Trophoblast cell (in vitro differentiated cells and primary cell): ENCODE data around the gene LHCGR.
A peak's percentile ranks its signal among the peaks of the same experiment; 100 is the strongest.

Source experiments
- DNase-seq, 2 donors: peaks; one replicate each; pipeline ENCODE4 v3.0.0-alpha.2; 2016
- H2AFZ ChIP-seq: 2 replicates; pipeline ENCODE4 v1.6.1; 2013; ENCODE audit warnings: low read length, moderate library complexity, mild to moderate bottlenecking; ENCODE audit not compliant: insufficient read depth, poor library complexity
- H2AK5ac ChIP-seq: 2 replicates; pipeline ENCODE4 v1.6.1; 2013; ENCODE audit warnings: mild to moderate bottlenecking, low read length
- H2BK120ac ChIP-seq: 2 replicates; pipeline ENCODE4 v1.6.1; 2013; ENCODE audit warnings: low read length, mild to moderate bottlenecking, moderate library complexity; ENCODE audit not compliant: insufficient read depth, poor library complexity
- H2BK12ac ChIP-seq: 2 replicates; pipeline ENCODE4 v1.6.1; 2013; ENCODE audit warnings: mild to moderate bottlenecking, low read length, moderate library complexity
- H2BK5ac ChIP-seq: 2 replicates; pipeline ENCODE4 v1.6.1; 2013; ENCODE audit warnings: low read length, low read depth, moderate library complexity, mild to moderate bottlenecking; ENCODE audit not compliant: poor library complexity
- H3K14ac ChIP-seq: 2 replicates; pipeline ENCODE4 v1.6.1; 2013; ENCODE audit warnings: mild to moderate bottlenecking, low read length
- H3K18ac ChIP-seq: 2 replicates; pipeline ENCODE4 v1.6.1; 2013; ENCODE audit warnings: mild to moderate bottlenecking, low read length
- H3K23ac ChIP-seq: 2 replicates; pipeline ENCODE4 v1.6.1; 2013; ENCODE audit warnings: low read length
- H3K27ac ChIP-seq: 2 replicates; pipeline ENCODE4 v1.5.1; 2013; ENCODE audit warnings: low read depth, mild to moderate bottlenecking, inconsistent platforms, low read length, moderate library complexity
- H3K27me3 ChIP-seq: 2 replicates; pipeline ENCODE4 v1.6.1; 2013; ENCODE audit warnings: inconsistent platforms, mild to moderate bottlenecking, low read length, moderate library complexity; ENCODE audit not compliant: insufficient read depth
- H3K36me3 ChIP-seq, 2 experiments: 1 replicate in 1 of 2; 2 replicates in 1 of 2; pipeline ENCODE4 v1.6.1; 2013; ENCODE audit warnings: low read length in 2 of 2, mild to moderate bottlenecking in 2 of 2, moderate library complexity in 1 of 2; ENCODE audit not compliant: insufficient read depth in 2 of 2, control insufficient read depth in 1 of 2
- H3K4ac ChIP-seq: 2 replicates; pipeline ENCODE4 v1.6.1; 2013; ENCODE audit warnings: low read depth, mild to moderate bottlenecking, low read length, moderate library complexity
- H3K4me1 ChIP-seq, 2 experiments: 1 replicate in 1 of 2; 2 replicates in 1 of 2; pipeline ENCODE4 v1.6.1; 2013; ENCODE audit warnings: low read length in 2 of 2, mild to moderate bottlenecking in 2 of 2, moderate library complexity in 1 of 2; ENCODE audit not compliant: insufficient read depth in 2 of 2, control insufficient read depth in 1 of 2
- H3K4me2 ChIP-seq: 2 replicates; pipeline ENCODE4 v1.6.1; 2013; ENCODE audit warnings: inconsistent platforms, mild to moderate bottlenecking, low read length, moderate library complexity
- H3K4me3 ChIP-seq: 2 replicates; pipeline ENCODE4 v1.5.1; 2013; ENCODE audit warnings: mild to moderate bottlenecking, low read depth, low read length, inconsistent platforms
- H3K79me1 ChIP-seq: one replicate; pipeline ENCODE4 v1.6.1; 2013; ENCODE audit warnings: low read length
- H3K79me2 ChIP-seq: 2 replicates; pipeline ENCODE4 v1.6.1; 2013; ENCODE audit warnings: low read length, mild to moderate bottlenecking; ENCODE audit not compliant: control insufficient read depth, insufficient read depth, poor library complexity
- H3K9ac ChIP-seq: 2 replicates; pipeline ENCODE4 v1.6.1; 2013; ENCODE audit warnings: mild to moderate bottlenecking, low read length
- H3K9me3 ChIP-seq: 2 replicates; pipeline ENCODE4 v1.6.1; 2013; ENCODE audit warnings: low read depth, mild to moderate bottlenecking, control low read depth, inconsistent platforms, low read length; ENCODE audit not compliant: insufficient read depth
- H4K12ac ChIP-seq: 2 replicates; pipeline ENCODE4 v1.6.1; 2013; ENCODE audit warnings: low read depth, mild to moderate bottlenecking, low read length, moderate library complexity
- H4K8ac ChIP-seq: 2 replicates; pipeline ENCODE4 v1.6.1; 2013; ENCODE audit warnings: low read depth, mild to moderate bottlenecking, low read length, moderate library complexity
- H4K91ac ChIP-seq: one replicate; pipeline ENCODE4 v1.6.1; 2013; ENCODE audit warnings: low read depth, mild to moderate bottlenecking, low read length, moderate library complexity
- WGBS: extraction: QIAGEN DNeasy Blood & Tissue Kit; methylation state at CpG from one replicate; pipeline ENCODE4 v1.1.7; 2013; ENCODE audit warnings: missing lambda C conversion rate; ENCODE audit not compliant: insufficient read length, insufficient coverage; ENCODE audit errors: extremely low coverage; 5-methylcytosine and 5-hydroxymethylcytosine counted together

Gene LHCGR

GRCh38 chr2:48691935-48692691 is 63.4 kb downstream of the LHCGR start:
- Histone ChIP-seq H3K36me3 (no peaks in the 10 kb centered on the region), H3K4me1 (peaks cover 0 to 7% of the 10 kb centered on the region in 2 experiments), H3K18ac (no peak overlapping the region), H3K23ac (no peak overlapping the region), H3K79me2 (no peaks in the 10 kb centered on the region), H2AK5ac (no peak overlapping the region), H2BK5ac (no peak overlapping the region), H2BK120ac (peak overlapping the region; percentile 68), H3K9me3 (no peaks in the 10 kb centered on the region), H4K8ac (no peak overlapping the region), H3K4ac (no peak overlapping the region), H4K91ac (peak overlapping the region; percentile 70), H2AFZ (no peak overlapping the region), H3K27me3 (no peaks in the 10 kb centered on the region), H3K4me2 (no peak overlapping the region), H3K27ac (no peak overlapping the region), H3K9ac (no peak overlapping the region), H3K79me1 (peaks cover 4% of the 10 kb centered on the region), H2BK12ac (peak overlapping the region; percentile 21), H3K14ac (no peak overlapping the region), H4K12ac (no peak overlapping the region), H3K4me3 (no peak overlapping the region)
- no peak for DNase-seq
- no CpG with 5 or more reads among the region's 3 CpGs for WGBS

GRCh38 chr2:48685126-48685525 is 70.4 kb downstream of the LHCGR start:
- H3K36me3 ChIP-seq, result no peaks in the 10 kb centered on the region
- H4K8ac ChIP-seq, result no peak overlapping the region

GRCh38 chr2:48677450-48677849 is 78.1 kb downstream of the LHCGR start:
- Histone ChIP-seq H3K18ac (no peak overlapping the region), H3K9me3 (no peaks in the 10 kb centered on the region), H3K79me2 (no peaks in the 10 kb centered on the region), H3K27ac (no peak overlapping the region), H4K8ac (no peak overlapping the region), H4K12ac (no peak overlapping the region), H3K4me1 (no peaks in the 10 kb centered on the region), H3K4me3 (no peak overlapping the region), H2AK5ac (no peak overlapping the region), H2BK120ac (no peak overlapping the region), H3K23ac (no peak overlapping the region), H3K79me1 (no peaks in the 10 kb centered on the region), H3K27me3 (no peaks in the 10 kb centered on the region), H2BK12ac (no peak overlapping the region), H3K36me3 (no peaks in the 10 kb centered on the region), H4K91ac (no peak overlapping the region), H2AFZ (no peak overlapping the region), H3K9ac (no peak overlapping the region), H3K14ac (no peak overlapping the region), H3K4me2 (no peak overlapping the region), H3K4ac (no peak overlapping the region), H2BK5ac (no peak overlapping the region)
- no peak for DNase-seq
- no CpG with 5 or more reads among the region's 2 CpGs for WGBS

More at GRCh38 chr2:48685126-48685525, 70.4 kb downstream of the LHCGR start:
- Histone ChIP-seq H3K79me2 (no peaks in the 10 kb centered on the region), H3K4me2 (no peak overlapping the region), H4K12ac (no peak overlapping the region), H2BK12ac (no peak overlapping the region), H3K4me1 (peaks cover 0 to 2% of the 10 kb centered on the region in 2 experiments), H3K9ac (no peak overlapping the region), H3K27ac (no peak overlapping the region), H3K23ac (no peak overlapping the region), H3K14ac (no peak overlapping the region), H3K9me3 (no peaks in the 10 kb centered on the region), H2BK5ac (no peak overlapping the region), H3K4ac (no peak overlapping the region), H2AK5ac (no peak overlapping the region), H3K18ac (no peak overlapping the region), H4K91ac (no peak overlapping the region), H3K79me1 (no peaks in the 10 kb centered on the region), H3K27me3 (no peaks in the 10 kb centered on the region), H2BK120ac (no peak overlapping the region), H3K4me3 (no peak overlapping the region), H2AFZ (no peak overlapping the region)
- WGBS, result no CpG with 5 or more reads among the region's 1 CpG
- DNase-seq, result no peak

- H3K9ac ChIP-seq, result no peak overlapping the region
- H2AK5ac ChIP-seq, result no peak overlapping the region
- H3K23ac ChIP-seq, result no peak overlapping the region
- H3K14ac ChIP-seq, result no peak overlapping the region
- no peaks in the 10 kb centered on the region for H3K79me2 ChIP-seq
- H3K4ac ChIP-seq, result no peak overlapping the region
- H2BK5ac ChIP-seq, result no peak overlapping the region
- H3K4me1 ChIP-seq, result no peaks in the 10 kb centered on the region
- no peak overlapping the region for H4K8ac ChIP-seq
- no CpG with 5 or more reads among the region's 2 CpGs for WGBS
- no peak overlapping the region for H2AFZ ChIP-seq
- H3K36me3 ChIP-seq, result no peaks in the 10 kb centered on the region
- no peaks in the 10 kb centered on the region for H3K9me3 ChIP-seq
- H3K18ac ChIP-seq, result no peak overlapping the region
- no peak overlapping the region for H3K4me2 ChIP-seq
- no peak overlapping the region for H4K12ac ChIP-seq
- H4K91ac ChIP-seq, result no peak overlapping the region
- no peak for DNase-seq
- H3K4me3 ChIP-seq, result no peak overlapping the region
- H3K79me1 ChIP-seq, result no peaks in the 10 kb centered on the region
- H3K27me3 ChIP-seq, result no peaks in the 10 kb centered on the region
- no peak overlapping the region for H3K27ac ChIP-seq
- H2BK120ac ChIP-seq, result no peak overlapping the region
- H2BK12ac ChIP-seq, result no peak overlapping the region
Measured at GRCh38 chr2:48674933-48675332, 80.6 kb downstream of the LHCGR start.
